ENCODE results near the gene ADPRHL1. TPM values are rescaled to one million over a fixed set of nuclear protein-coding genes. Genes with fewer than 3 reads are reported as not detected.

The ADPRHL1 gene
- total and polyA plus RNA-seq, 2 donors (not counting 1 experiment from before 2014, with no cell fraction given), result 0.59 to 1.5 TPM

DNA sequence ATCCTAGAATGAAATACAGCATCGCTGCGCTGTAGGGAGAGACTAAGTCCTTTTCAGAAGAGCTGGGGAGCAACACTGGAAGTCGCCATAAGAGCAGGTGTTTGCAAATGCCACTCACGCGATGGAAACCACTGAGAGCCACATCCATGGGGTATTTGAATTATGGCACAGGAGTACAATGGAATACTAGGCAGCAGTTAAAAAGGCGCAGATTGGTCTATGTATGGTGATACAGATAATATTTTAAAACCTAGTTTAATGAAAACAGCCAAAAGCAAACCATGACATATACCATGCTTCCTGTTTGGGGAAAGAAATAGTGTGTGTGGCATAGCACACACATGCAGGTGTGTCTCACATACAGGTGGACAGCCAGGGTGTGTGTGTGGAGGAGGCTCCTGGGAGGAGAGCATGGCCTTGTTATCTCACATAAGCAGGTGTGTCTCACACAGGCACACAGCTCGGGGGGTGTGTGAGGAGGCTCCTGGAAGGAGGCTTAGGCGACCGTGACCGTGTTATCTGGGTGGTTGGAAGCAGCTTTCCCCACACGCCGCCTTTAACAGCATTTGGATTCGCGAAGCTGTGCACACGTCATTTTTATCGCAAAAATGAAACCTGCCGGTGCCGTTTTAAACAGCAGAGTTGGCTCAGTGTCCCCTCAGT is 33.6 kb downstream of the ADPRHL1 start:
- H3K79me2 ChIP-seq (ENCODE audit: control insufficient read depth, insufficient read depth, low read length), result no peaks in the 10 kb centered on the region
- H2AFZ ChIP-seq (ENCODE audit: low read length), result no peak overlapping the region
- H3K27me3 ChIP-seq (ENCODE audit: control insufficient read depth, insufficient read depth, low read length), result no peaks in the 10 kb centered on the region
- H3K4me3 ChIP-seq (replicated peaks in 1 of 4; ENCODE audit: control extremely low read depth in 1 of 4, insufficient read depth in 1 of 4, low read depth in 3 of 4, low read length in 4 of 4), result no peak overlapping the region
- H3K4me2 ChIP-seq (ENCODE audit: extremely low read depth, insufficient read depth, low read length), result no peak overlapping the region
- peaks cover 3% of the 10 kb centered on the region for H3K4me1 ChIP-seq (ENCODE audit: control insufficient read depth, extremely low read depth, insufficient read depth, low read length)
- no peaks in the 10 kb centered on the region for H3K36me3 ChIP-seq (ENCODE audit: control insufficient read depth, insufficient read depth, low read length)
- TF ChIP-seq, protein P1, sequence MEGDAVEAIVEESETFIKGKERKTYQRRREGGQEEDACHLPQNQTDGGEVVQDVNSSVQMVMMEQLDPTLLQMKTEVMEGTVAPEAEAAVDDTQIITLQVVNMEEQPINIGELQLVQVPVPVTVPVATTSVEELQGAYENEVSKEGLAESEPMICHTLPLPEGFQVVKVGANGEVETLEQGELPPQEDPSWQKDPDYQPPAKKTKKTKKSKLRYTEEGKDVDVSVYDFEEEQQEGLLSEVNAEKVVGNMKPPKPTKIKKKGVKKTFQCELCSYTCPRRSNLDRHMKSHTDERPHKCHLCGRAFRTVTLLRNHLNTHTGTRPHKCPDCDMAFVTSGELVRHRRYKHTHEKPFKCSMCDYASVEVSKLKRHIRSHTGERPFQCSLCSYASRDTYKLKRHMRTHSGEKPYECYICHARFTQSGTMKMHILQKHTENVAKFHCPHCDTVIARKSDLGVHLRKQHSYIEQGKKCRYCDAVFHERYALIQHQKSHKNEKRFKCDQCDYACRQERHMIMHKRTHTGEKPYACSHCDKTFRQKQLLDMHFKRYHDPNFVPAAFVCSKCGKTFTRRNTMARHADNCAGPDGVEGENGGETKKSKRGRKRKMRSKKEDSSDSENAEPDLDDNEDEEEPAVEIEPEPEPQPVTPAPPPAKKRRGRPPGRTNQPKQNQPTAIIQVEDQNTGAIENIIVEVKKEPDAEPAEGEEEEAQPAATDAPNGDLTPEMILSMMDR (conservative IDR thresholded peaks at IDR 0.05 in 1 of 2, IDR thresholded peaks at IDR 0.05 in 1 of 2; ENCODE audit: low read depth in 1 of 2, low read length in 2 of 2), result no peak
- no peak for TF ChIP-seq EZH2 (IDR thresholded peaks at IDR 0.05; ENCODE audit: low read length, missing control alignments)
- H3K9me3 ChIP-seq (ENCODE audit: control insufficient read depth, insufficient read depth, low read depth, low read length), result no peaks in the 10 kb centered on the region
- DNase-seq (ENCODE audit: low read depth in 2 of 2), result no peak
- no peaks in the 10 kb centered on the region for H4K20me1 ChIP-seq (ENCODE audit: control insufficient read depth, extremely low read depth, insufficient read depth, low read length)
- no peak overlapping the region for H3K27ac ChIP-seq (ENCODE audit: insufficient read depth, low read length)
- H3K9ac ChIP-seq (ENCODE audit: insufficient read depth, low read length), result no peak overlapping the region

DNA sequence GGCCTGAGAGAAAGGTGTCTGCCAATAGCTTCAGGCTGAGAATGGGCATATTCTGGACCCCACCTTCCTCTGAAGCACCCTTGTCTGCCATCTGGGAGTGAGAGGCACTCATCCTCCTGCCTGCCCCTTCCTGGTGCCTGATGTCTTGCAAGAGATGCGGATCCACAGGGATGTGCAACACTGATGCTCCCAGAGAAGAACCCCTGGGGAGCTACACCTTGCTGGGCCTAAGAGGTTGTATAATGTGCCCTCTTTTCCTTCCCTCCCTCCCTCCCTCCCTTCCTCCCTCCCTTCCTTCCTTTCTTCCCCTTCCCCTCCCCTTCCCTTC is 34.6 kb downstream of the ADPRHL1 start:
- H3K4me1 ChIP-seq (ENCODE audit: control insufficient read depth, extremely low read depth, insufficient read depth, low read length), result peaks cover 3% of the 10 kb centered on the region
- TF ChIP-seq EZH2 (IDR thresholded peaks at IDR 0.05; ENCODE audit: low read length, missing control alignments), result no peak
- TF ChIP-seq, protein P1 (conservative IDR thresholded peaks at IDR 0.05 in 1 of 2, IDR thresholded peaks at IDR 0.05 in 1 of 2; ENCODE audit: low read depth in 1 of 2, low read length in 2 of 2), result no peak
- no peaks in the 10 kb centered on the region for H3K27me3 ChIP-seq (ENCODE audit: control insufficient read depth, insufficient read depth, low read length)
- DNase-seq (ENCODE audit: low read depth in 2 of 2), result no peak
- no peak overlapping the region for H3K4me2 ChIP-seq (ENCODE audit: extremely low read depth, insufficient read depth, low read length)
- no peaks in the 10 kb centered on the region for H3K36me3 ChIP-seq (ENCODE audit: control insufficient read depth, insufficient read depth, low read length)
- H3K4me3 ChIP-seq (replicated peaks in 1 of 4; ENCODE audit: control extremely low read depth in 1 of 4, insufficient read depth in 1 of 4, low read depth in 3 of 4, low read length in 4 of 4), result no peak overlapping the region
- no peaks in the 10 kb centered on the region for H4K20me1 ChIP-seq (ENCODE audit: control insufficient read depth, extremely low read depth, insufficient read depth, low read length)
- no peak overlapping the region for H2AFZ ChIP-seq (ENCODE audit: low read length)
- H3K9ac ChIP-seq (ENCODE audit: insufficient read depth, low read length), result no peak overlapping the region
- no peaks in the 10 kb centered on the region for H3K79me2 ChIP-seq (ENCODE audit: control insufficient read depth, insufficient read depth, low read length)
- H3K9me3 ChIP-seq (ENCODE audit: control insufficient read depth, insufficient read depth, low read depth, low read length), result no peaks in the 10 kb centered on the region
- no peak overlapping the region for H3K27ac ChIP-seq (ENCODE audit: insufficient read depth, low read length)

DNA sequence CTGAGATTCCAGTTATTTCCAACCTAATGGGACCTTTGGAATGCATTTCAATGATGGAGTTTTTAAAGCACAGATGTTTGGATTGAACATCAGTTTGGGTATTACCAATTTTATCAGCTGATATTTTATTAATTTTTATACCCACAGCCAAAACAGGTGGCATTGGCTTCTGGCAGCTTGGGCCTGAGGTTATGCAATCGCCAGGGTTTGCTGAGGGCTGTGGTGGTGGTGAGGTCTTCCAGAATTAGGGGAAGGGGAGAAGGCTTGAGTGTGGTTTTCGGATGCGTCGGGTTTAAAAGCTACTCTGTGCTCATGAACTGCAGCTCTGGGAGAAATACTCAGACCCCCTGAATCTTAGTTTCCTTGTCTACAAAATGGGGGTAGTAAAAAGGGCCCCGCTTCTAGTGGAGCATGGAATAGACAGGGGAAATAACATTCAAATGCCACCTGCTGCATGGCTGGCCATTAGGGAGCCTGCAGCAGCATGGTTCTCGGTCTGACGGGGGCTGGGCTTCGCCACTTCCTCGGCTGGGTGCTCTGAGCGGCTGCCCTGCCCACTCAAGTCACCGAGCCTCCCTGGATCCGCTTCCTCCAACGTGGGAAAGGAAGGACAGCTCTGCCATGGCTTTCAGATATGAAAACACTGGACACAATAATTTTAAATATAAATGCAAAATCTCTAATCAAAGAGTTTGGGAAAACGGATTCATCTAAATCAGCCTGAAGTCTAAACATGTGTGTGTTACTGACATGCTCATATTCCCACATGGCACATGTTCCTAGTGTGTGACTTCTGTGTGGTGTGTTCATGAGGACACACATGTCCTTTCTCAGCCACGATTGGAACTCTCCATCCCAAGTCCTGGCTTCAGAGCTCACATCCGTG is 35.2 kb downstream of the ADPRHL1 start:
- H3K9me3 ChIP-seq (ENCODE audit: control insufficient read depth, insufficient read depth, low read depth, low read length), result no peaks in the 10 kb centered on the region
- H3K4me2 ChIP-seq (ENCODE audit: extremely low read depth, insufficient read depth, low read length), result no peak overlapping the region
- DNase-seq (ENCODE audit: low read depth in 2 of 2), result no peak
- TF ChIP-seq, protein P1 (conservative IDR thresholded peaks at IDR 0.05 in 1 of 2, IDR thresholded peaks at IDR 0.05 in 1 of 2; ENCODE audit: low read depth in 1 of 2, low read length in 2 of 2), result no peak
- TF ChIP-seq EZH2 (IDR thresholded peaks at IDR 0.05; ENCODE audit: low read length, missing control alignments), result no peak
- no peak overlapping the region for H3K9ac ChIP-seq (ENCODE audit: insufficient read depth, low read length)
- no peaks in the 10 kb centered on the region for H3K27me3 ChIP-seq (ENCODE audit: control insufficient read depth, insufficient read depth, low read length)
- H4K20me1 ChIP-seq (ENCODE audit: control insufficient read depth, extremely low read depth, insufficient read depth, low read length), result no peaks in the 10 kb centered on the region
- H3K27ac ChIP-seq (ENCODE audit: insufficient read depth, low read length), result no peak overlapping the region
- no peaks in the 10 kb centered on the region for H3K79me2 ChIP-seq (ENCODE audit: control insufficient read depth, insufficient read depth, low read length)
- H3K36me3 ChIP-seq (ENCODE audit: control insufficient read depth, insufficient read depth, low read length), result no peaks in the 10 kb centered on the region
- H3K4me3 ChIP-seq (replicated peaks in 1 of 4; ENCODE audit: control extremely low read depth in 1 of 4, insufficient read depth in 1 of 4, low read depth in 3 of 4, low read length in 4 of 4), result no peak overlapping the region
- H2AFZ ChIP-seq (ENCODE audit: low read length), result no peak overlapping the region
- H3K4me1 ChIP-seq (ENCODE audit: control insufficient read depth, extremely low read depth, insufficient read depth, low read length), result peaks cover 3% of the 10 kb centered on the region

All from fibroblast of lung (primary cell).